HUES48 (cell line): ENCODE results near the gene SGSM2.
A peak's percentile ranks its signal among the peaks of the same experiment; 100 is the strongest.

ENCODE experiments used
- H3K27ac ChIP-seq: one replicate; pipeline ENCODE4 v1.7.0; 2013; ENCODE audit warnings: low read depth, low read length, inconsistent platforms
- H3K27me3 ChIP-seq: 2 replicates; pipeline ENCODE4 v1.6.1; 2013; ENCODE audit warnings: mild to moderate bottlenecking, low read length; ENCODE audit not compliant: control insufficient read depth, insufficient read depth
- H3K36me3 ChIP-seq: 2 replicates; pipeline ENCODE4 v1.6.1; 2013; ENCODE audit warnings: low read length; ENCODE audit not compliant: control insufficient read depth, insufficient read depth
- H3K4me1 ChIP-seq: 2 replicates; pipeline ENCODE4 v1.6.1; 2013; ENCODE audit warnings: mild to moderate bottlenecking, low read length; ENCODE audit not compliant: control insufficient read depth, insufficient read depth
- H3K4me3 ChIP-seq: 2 replicates; pipeline ENCODE4 v1.5.1; 2013; ENCODE audit warnings: mild to moderate bottlenecking, low read depth, low read length
- H3K9ac ChIP-seq: 2 replicates; pipeline ENCODE4 v1.6.1; 2013; ENCODE audit warnings: mild to moderate bottlenecking, low read depth, low read length, moderate library complexity
- H3K9me3 ChIP-seq: 2 replicates; pipeline ENCODE4 v1.6.1; 2013; ENCODE audit warnings: low read length; ENCODE audit not compliant: control insufficient read depth, insufficient read depth

SGSM2 gene

GRCh38 chr17:2377659-2378058 is 40.4 kb downstream of the SGSM2 start:
- Histone ChIP-seq H3K4me3 (no peak overlapping the region), H3K9ac (no peak overlapping the region), H3K4me1 (no peaks in the 10 kb centered on the region), H3K27me3 (no peaks in the 10 kb centered on the region), H3K9me3 (no peaks in the 10 kb centered on the region), H3K36me3 (peaks cover 51% of the 10 kb centered on the region), H3K27ac (no peak overlapping the region)

- no peaks in the 10 kb centered on the region for H3K9me3 ChIP-seq
- H3K9ac ChIP-seq: no peak overlapping the region
- no peak overlapping the region for H3K4me3 ChIP-seq
- no peak overlapping the region for H3K27ac ChIP-seq
- H3K36me3 ChIP-seq: peaks cover 40% of the 10 kb centered on the region
- H3K4me1 ChIP-seq: no peaks in the 10 kb centered on the region
- no peaks in the 10 kb centered on the region for H3K27me3 ChIP-seq
Measured at GRCh38 chr17:2378905-2379304, 41.6 kb downstream of the SGSM2 start.

DNA sequence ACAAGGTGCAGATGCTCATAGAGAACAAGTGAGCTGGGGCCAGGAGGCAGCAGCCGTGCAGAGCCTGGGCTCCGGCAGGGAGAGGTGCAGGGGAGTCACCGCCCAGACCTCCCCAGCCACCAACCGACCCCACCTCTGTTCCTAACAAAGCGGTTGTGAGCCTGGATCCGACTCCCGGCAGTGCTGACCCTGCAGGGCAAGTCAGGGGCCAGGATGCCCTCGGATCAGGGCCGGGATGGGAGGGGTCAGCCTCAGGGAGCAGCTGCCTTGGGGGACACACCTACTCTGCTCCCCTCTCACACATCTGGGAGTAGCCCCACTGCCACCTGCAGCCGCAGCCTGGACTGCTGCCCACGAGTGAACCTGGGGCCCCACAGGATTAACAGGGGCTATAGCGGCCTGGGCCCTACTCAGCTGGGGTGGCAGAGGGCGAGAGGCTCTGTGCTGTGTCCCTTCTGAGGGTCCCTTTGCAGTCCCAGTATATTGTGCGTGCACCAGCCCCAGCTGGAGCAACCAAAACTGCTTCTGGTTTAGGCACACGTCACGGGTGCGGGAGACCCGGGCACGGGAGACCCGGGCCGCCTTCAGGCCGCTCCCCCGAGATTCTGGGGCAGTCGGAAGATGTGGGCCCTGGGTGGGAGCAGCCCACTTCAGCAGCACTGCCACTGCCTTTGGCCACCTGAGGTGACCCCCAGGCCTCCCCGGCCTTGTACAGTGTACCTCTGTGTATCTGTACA is 42.4 kb downstream of the SGSM2 start:
- H3K9me3 ChIP-seq: no peaks in the 10 kb centered on the region
- no peak overlapping the region for H3K27ac ChIP-seq
- H3K4me1 ChIP-seq: no peaks in the 10 kb centered on the region
- H3K4me3 ChIP-seq: no peak overlapping the region
- peaks cover 36% of the 10 kb centered on the region for H3K36me3 ChIP-seq
- no peaks in the 10 kb centered on the region for H3K27me3 ChIP-seq
- H3K9ac ChIP-seq: no peak overlapping the region

DNA sequence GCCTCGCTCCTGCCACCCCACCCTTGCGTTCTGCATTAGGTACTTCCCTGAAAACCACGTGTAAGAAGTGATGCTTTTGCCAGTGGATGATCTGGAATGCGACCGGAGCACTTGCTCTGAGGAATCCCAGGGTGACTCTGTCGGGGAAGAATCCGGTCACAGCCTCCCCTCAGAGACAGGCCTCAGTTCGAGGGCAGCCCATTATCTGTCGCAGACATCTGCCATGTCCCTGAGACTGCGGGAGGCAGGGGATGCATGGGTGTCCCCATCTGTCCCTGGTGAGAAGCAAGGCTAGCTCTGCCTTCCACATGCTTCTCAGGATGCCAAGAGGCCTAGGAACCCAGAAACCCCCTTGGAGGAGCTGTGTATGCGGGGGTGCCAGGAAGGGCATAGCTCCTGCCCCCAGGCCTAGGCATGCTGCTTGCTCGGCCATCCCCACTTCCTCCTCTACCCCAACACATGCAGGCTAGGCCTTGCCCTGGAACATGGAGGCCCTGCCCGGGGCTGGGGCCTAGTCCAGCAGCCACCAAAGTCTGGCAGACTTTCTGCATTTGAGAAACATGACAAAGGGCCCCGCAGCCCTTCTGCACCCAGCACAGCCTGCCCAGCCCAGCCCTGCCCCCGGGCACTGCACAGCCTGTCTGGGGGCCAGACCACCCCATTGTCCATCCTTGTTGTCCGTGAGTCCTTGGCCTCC is 43.1 kb downstream of the SGSM2 start:
- Histone ChIP-seq H3K4me1 (no peaks in the 10 kb centered on the region), H3K36me3 (peaks cover 31% of the 10 kb centered on the region)

GRCh38 chr17:2380950-2381649 is 43.8 kb downstream of the SGSM2 start:
- H3K27me3 ChIP-seq: no peaks in the 10 kb centered on the region
- H3K4me1 ChIP-seq: no peaks in the 10 kb centered on the region
- no peaks in the 10 kb centered on the region for H3K9me3 ChIP-seq
- no peak overlapping the region for H3K27ac ChIP-seq
- H3K4me3 ChIP-seq: no peak overlapping the region
- H3K36me3 ChIP-seq: peaks cover 31% of the 10 kb centered on the region
- H3K9ac ChIP-seq: no peak overlapping the region

More for the DNA sequence above, 43.1 kb downstream of the SGSM2 start:
- Histone ChIP-seq H3K27me3 (no peaks in the 10 kb centered on the region), H3K4me3 (no peak overlapping the region), H3K9ac (no peak overlapping the region), H3K9me3 (no peaks in the 10 kb centered on the region), H3K27ac (no peak overlapping the region)

DNA sequence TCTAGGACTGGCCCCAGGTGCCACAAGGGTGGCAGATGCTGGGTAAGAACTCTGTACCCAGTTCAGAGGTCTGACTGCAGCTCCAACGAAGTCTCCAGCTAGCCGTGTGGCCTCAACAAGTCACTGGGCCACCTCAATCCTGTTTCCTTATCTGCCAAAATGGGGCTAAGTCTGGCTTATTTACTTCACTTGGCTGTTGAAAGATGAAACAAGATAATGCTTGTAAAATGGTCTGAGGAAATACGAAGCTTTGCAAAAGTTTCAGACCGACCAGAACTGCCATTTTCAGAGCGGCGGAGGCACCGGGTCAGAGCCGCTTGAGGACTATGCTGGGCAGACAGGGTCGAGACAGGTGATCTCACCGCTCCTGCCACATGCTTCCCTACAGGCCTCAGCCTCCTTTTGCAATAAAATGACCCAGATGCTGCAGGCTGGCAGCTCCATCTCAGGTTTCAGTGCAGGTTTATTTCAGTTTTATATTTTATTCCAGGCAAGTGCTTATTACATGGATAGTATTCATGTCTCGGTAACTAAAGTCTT is 46.4 kb downstream of the SGSM2 start:
- no peaks in the 10 kb centered on the region for H3K4me1 ChIP-seq
- H3K9ac ChIP-seq: no peak overlapping the region
- no peaks in the 10 kb centered on the region for H3K27me3 ChIP-seq
- H3K4me3 ChIP-seq: no peak overlapping the region
- H3K9me3 ChIP-seq: no peaks in the 10 kb centered on the region
- peaks cover 31% of the 10 kb centered on the region for H3K36me3 ChIP-seq
- no peak overlapping the region for H3K27ac ChIP-seq

GRCh38 chr17:2384439-2385127 is 47.3 kb downstream of the SGSM2 start:
- Histone ChIP-seq H3K36me3 (peaks cover 23% of the 10 kb centered on the region), H3K27me3 (no peaks in the 10 kb centered on the region), H3K9ac (no peak overlapping the region), H3K27ac (no peak overlapping the region), H3K4me1 (no peaks in the 10 kb centered on the region), H3K4me3 (no peak overlapping the region), H3K9me3 (no peaks in the 10 kb centered on the region)

DNA sequence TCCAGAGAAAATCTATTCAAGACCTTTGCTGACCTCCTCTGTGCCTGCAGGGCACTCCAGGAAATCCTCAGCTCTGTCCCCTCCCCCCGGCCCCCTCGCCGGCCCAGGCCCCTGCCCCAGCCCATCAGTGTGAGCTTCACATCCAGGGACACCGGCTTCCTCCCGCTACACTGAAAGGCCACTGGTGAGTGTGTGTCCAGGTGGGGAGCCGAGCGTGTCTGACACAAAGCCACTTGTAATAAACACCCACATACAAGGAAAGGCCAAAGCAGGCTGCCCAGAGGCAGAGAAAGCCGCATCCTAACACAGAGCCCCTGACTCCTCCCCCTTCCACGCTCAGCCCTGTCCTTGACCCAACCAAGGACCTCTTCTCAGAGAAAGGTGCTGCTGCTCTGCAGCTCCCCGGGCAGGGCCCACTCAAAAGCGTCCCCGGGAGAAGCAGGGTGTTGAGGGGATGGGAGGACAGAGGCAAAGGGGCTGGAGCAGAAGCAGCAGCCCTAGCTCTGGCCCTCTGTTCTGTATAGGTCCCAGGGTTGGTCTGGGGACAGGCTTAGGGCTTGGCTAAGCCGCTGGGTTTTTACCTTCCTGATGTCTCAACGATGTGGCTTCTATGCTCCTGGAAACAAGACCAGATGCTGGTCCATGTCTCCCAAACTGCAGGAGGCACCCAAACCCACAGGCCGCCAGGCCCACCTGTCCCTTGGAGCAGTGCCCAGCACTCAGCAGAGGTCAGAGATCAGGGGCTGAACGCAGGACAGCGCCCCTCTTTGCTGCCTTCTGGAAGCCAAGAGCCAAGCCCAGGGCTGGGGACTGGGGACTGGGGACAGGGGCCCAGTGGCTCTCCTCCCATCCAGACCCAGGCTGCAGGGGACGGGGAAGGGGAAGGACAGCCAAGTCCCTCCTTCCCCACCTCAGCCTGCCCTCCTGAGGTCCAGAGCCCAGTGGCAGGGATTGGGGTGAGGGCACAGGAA is 48.2 kb downstream of the SGSM2 start:
- H3K27me3 ChIP-seq: no peaks in the 10 kb centered on the region
- H3K9ac ChIP-seq: no peak overlapping the region
- H3K36me3 ChIP-seq: peaks cover 27% of the 10 kb centered on the region
- no peaks in the 10 kb centered on the region for H3K9me3 ChIP-seq
- no peak overlapping the region for H3K4me3 ChIP-seq
- H3K27ac ChIP-seq: peak overlapping the region; percentile 18
- H3K4me1 ChIP-seq: no peaks in the 10 kb centered on the region

- no peak overlapping the region for H3K9ac ChIP-seq
- H3K27me3 ChIP-seq: no peaks in the 10 kb centered on the region
- no peak overlapping the region for H3K27ac ChIP-seq
- no peaks in the 10 kb centered on the region for H3K9me3 ChIP-seq
- H3K36me3 ChIP-seq: peaks cover 25% of the 10 kb centered on the region
- H3K4me3 ChIP-seq: no peak overlapping the region
- H3K4me1 ChIP-seq: no peaks in the 10 kb centered on the region
Measured at GRCh38 chr17:2386400-2387085, 49.2 kb downstream of the SGSM2 start.
